Measurements from ENCODE around the gene KRTAP4-12. TPM values are rescaled to one million over a fixed set of nuclear protein-coding genes. Genes with fewer than 3 reads are reported as not detected.
"Not testable (repeated sequence)": the region's sequence is repeated elsewhere in the genome, so short reads cannot be mapped to it uniquely, and the experiment has no call there.

KRTAP4-12 gene
- total RNA-seq, 4 donors from 2014 or later = not detected

DNA sequence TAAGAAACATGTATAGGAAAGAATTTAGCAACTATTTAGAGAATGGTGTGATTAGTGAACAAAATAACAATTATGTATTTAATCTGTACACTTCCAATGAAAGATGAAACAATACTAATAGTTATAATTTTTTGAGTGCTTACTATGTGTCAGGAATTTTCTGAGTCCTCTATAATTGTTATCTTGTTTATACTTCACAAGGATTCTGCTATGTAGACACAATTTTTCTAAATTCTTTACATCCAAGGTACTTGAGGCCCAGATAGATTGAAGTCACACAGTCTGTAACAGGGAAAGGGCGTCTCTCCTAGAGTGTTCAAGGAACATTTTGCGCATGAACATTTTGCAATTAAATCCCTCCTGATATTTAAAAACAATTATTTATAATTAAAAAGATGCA, 1.1 kb upstream of the KRTAP4-12 start:
- intact Hi-C loops (cut with DNase I) = no loop called here
- WGBS, 2 donors = 93 to 99% methylated on average over 2 of the region's 2 CpGs
- Histone ChIP-seq H3K27ac (no peak overlapping the region), H3K4me1 (no peaks in the 10 kb centered on the region), H3K9me3 (no peaks in the 10 kb centered on the region), H3K27me3 (no peaks in the 10 kb centered on the region), H3K4me3 (replicated peaks in 1 of 3) (no peak overlapping the region), H3K36me3 (no peaks in the 10 kb centered on the region)
- no peak for DNase-seq
- TF ChIP-seq, protein P1, sequence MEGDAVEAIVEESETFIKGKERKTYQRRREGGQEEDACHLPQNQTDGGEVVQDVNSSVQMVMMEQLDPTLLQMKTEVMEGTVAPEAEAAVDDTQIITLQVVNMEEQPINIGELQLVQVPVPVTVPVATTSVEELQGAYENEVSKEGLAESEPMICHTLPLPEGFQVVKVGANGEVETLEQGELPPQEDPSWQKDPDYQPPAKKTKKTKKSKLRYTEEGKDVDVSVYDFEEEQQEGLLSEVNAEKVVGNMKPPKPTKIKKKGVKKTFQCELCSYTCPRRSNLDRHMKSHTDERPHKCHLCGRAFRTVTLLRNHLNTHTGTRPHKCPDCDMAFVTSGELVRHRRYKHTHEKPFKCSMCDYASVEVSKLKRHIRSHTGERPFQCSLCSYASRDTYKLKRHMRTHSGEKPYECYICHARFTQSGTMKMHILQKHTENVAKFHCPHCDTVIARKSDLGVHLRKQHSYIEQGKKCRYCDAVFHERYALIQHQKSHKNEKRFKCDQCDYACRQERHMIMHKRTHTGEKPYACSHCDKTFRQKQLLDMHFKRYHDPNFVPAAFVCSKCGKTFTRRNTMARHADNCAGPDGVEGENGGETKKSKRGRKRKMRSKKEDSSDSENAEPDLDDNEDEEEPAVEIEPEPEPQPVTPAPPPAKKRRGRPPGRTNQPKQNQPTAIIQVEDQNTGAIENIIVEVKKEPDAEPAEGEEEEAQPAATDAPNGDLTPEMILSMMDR (IDR thresholded peaks at IDR 0.05) = no peak
- no peak for TF ChIP-seq POLR2A (IDR thresholded peaks at IDR 0.05)

DNA sequence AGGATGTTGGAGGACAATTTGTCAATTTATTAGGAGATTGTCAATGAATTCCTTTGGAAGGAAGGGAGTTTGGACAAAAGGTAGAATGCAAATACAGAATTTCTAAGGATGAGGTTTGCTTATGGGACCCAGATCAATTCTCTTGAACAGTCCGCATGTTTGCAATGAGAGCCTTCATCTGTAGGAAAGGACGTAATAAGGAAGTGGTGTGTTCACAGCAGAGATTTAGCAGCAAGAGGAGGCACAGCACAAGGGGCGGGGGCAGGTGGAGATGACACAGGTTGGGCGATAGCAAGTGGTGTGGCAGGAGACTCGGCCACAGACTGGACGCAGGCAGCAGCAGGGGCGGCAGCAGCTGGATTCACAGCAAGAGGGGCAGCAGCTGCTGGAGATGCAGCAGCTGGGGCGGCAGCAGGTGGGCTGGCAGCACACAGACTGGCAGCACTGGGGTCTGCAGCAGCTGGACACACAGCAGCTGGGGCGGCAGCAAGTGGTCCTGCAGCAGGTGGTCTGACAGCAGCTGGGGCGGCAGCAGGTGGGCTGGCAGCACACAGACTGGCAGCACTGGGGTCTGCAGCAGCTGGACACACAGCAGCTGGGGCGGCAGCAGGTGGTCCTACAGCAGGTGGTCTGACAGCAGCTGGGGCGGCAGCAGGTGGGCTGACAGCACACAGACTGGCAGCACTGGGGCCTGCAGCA, 541 bp downstream of the KRTAP4-12 start:
- DNase-seq; H3K4me3 ChIP-seq (replicated peaks in 1 of 3); intact Hi-C loops (cut with DNase I); H3K36me3 ChIP-seq; H3K27ac ChIP-seq; H3K27me3 ChIP-seq; H3K9me3 ChIP-seq; H3K4me1 ChIP-seq: not testable (repeated sequence)
- WGBS, 2 donors = 69 to 77% methylated on average over 9 to 12 of the region's 12 CpGs

DNA sequence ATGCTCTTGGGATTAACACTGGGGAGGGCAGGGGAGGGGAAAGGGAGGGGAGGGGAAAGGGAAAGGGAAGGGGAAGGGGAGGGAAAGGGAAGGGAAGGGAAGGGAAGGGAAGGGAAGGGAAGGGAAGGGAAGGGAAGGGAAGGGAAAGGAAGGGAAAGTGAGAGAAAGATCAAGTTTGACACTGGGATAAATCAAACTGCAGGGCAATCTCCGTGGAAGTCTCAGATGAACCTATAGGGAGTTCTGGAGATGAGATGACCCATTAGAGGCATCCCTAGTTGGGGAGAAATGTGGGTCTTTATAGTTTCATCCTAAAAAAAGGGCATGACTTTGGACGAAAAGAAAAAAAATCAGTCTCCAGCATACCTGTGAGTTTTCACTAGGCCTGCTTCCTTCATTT, 2.2 kb downstream of the KRTAP4-12 start:
- Histone ChIP-seq H3K27me3 (no peaks in the 10 kb centered on the region), H3K4me1 (no peaks in the 10 kb centered on the region), H3K4me3 (replicated peaks in 1 of 3) (no peak overlapping the region), H3K9me3 (no peaks in the 10 kb centered on the region), H3K27ac (no peak overlapping the region), H3K36me3 (no peaks in the 10 kb centered on the region)
- DNase-seq = no peak
- TF ChIP-seq POLR2A (IDR thresholded peaks at IDR 0.05) = no peak
- TF ChIP-seq, protein P1 (IDR thresholded peaks at IDR 0.05) = no peak
- WGBS, 2 donors = 88 to 89% methylated on average over 2 of the region's 2 CpGs
- intact Hi-C loops (cut with DNase I) = no loop called here

DNA sequence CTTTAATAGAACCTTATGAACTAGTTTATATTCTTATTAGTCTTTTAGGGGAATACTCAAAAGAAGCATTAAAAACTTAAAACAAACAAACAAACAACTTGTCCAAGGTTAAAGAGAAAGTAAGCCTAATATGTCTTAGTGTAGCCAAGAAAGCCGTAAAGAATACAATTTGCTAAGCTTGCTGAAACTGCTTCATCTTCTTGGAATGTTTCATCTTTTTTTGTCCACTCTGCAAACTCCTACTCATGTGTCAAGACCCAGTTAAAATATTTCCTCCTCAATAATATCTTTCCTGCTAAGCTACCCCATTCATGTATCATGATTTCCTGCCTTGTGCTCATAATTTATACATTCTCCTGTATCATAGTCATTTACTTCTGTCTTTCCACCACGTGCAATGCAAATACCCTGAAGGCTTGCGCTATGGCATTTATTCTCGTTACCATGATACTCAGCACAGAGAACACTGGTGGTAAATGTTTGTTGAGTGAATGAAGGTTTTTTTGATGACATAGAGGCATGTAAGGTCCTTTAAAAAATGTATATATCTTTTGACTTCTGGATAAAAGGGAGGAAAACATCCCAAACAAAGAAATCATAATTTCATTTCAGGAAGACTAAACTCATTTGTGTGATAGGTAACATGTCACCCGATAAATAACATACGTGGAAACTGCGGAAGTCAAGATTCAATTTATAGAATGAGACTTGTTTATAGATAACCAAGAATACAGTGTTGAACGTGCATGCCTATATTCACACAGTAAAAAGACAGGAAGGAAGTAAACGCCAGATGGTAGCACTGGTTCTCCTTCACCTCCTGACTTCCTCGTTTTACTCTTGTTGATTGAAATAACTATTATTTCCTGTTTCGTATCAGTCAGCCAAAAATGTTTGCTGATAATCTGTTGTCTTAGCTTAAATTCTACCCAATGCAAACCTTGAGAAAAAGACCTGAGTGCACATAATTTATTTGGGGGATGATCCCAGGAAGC, 4.0 kb downstream of the KRTAP4-12 start:
- WGBS, 2 donors = 68% methylated on average over 11 of the region's 11 CpGs
- H3K4me3 ChIP-seq (replicated peaks in 1 of 3); H3K4me1 ChIP-seq; H3K9me3 ChIP-seq; DNase-seq; intact Hi-C loops (cut with DNase I); H3K36me3 ChIP-seq; H3K27me3 ChIP-seq; H3K27ac ChIP-seq: not testable (repeated sequence)

DNA sequence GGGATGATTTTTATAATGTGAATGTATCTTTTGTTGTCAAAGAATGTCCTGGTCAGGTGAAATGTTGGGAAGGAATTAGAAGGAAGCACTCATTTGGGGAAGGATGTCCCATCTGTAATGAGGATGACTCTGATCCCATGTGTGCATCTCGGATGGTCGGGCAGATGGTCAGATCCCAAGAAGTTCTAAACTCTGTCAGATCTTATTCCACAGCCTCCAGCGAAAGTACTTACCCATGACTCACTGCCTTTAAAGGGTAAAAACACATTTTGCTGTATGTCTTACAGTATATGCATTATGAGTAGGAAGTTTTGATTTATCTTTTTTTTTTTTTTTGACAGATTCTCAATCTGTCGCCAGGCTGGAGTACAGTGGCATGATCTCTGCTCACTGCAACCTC, 5.3 kb downstream of the KRTAP4-12 start:
- TF ChIP-seq, protein P1 (IDR thresholded peaks at IDR 0.05) = no peak
- no peak for TF ChIP-seq POLR2A (IDR thresholded peaks at IDR 0.05)
- no peaks in the 10 kb centered on the region for H3K36me3 ChIP-seq
- H3K27ac ChIP-seq = no peak overlapping the region
- no peak overlapping the region for H3K4me3 ChIP-seq (replicated peaks in 1 of 3)
- H3K9me3 ChIP-seq = no peaks in the 10 kb centered on the region
- DNase-seq = no peak
- H3K27me3 ChIP-seq = no peaks in the 10 kb centered on the region
- 86 to 91% methylated on average over 4 of the region's 4 CpGs for WGBS, 2 donors
- no peaks in the 10 kb centered on the region for H3K4me1 ChIP-seq
- intact Hi-C loops (cut with DNase I) = no loop called here

DNA sequence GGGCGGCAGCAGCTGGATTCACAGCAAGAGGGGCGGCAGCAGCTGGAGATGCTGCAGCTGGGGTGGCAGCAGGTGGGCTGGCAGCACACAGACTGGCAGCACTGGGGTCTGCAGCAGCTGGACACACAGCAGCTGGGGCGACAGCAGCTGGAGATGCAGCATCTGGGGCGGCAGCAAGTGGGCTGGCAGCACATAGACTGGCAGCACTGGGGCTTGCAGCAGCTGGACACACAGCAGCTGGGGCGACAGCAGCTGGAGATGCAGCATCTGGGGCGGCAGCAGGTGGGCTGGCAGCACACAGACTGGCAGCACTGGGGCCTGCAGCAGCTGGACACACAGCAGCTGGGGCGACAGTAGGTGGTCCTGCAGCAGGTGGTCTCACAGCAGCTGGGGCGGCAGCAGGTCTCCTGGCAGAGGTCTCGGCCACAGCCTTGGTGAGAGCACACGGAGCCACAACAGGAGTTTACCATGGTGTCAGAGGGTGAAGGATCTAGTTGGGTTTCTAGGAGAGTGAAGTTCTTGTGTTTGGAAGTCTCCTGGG, 6.1 kb downstream of the KRTAP4-12 start, which contains the start of gene KRTAP4-11:
Gene KRTAP4-11 (minus strand): TSS at position 528 of the 541 bp plus-strand sequence. CDS start 58 bp downstream, at position 470.
- H3K36me3 ChIP-seq; intact Hi-C loops (cut with DNase I); H3K27ac ChIP-seq; H3K27me3 ChIP-seq; H3K4me3 ChIP-seq (replicated peaks in 1 of 3); DNase-seq; H3K9me3 ChIP-seq; H3K4me1 ChIP-seq: not testable (repeated sequence)
- WGBS, 2 donors = 75 to 95% methylated on average over 7 to 8 of the region's 10 CpGs

Data from thyroid gland (tissue), 4 donors.